ENCODE measurements around the gene RLF. TPM values are rescaled to one million over a fixed set of nuclear protein-coding genes. Genes with fewer than 3 reads are reported as not detected.

The RLF gene
- total RNA-seq, 1 donor from 2014 or later, result 20.3 TPM

DNA sequence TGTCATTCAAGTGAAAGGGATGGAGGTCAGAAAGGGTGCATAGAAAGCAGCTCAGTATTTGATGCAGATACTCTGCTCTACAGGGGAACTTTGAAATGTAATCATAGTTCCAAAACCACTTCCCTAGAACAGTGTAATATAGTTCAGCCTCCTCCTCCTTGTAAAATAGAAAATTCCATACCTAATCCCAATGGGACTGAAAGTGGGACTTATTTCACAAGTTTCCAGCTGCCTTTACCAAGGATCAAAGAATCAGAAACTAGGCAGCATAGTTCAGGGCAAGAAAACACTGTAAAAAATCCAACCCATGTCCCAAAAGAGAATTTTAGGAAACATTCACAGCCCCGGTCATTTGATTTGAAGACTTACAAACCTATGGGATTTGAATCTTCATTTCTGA lies 78.4 kb downstream of the RLF start:
- intact Hi-C loops (cut with micrococcal nuclease), result loop anchor here (2.0 to 5.0 kb wide), 2 partner anchors 53 to 77 kb away; partner anchors contain the start of gene RLF

DNA sequence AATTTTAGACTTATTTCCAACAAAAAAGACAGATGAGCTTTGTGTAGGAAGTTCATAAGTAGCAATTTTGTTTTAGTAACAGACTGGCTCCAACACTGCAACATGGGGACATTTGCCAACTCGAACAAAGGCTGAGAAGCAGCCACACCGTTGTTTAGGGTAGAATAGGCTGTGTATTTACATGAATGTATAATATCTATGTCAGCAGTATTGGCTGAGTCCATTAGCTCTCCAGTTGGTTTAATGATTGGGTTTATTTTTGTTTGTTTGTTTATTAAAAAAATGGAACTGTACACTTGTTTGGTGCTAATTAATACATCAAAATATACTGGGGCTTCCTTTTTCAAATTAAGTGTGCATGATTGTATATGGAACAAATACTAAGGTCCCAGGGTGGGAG lies 79.2 kb downstream of the RLF start:
- intact Hi-C loops (cut with micrococcal nuclease), result loop anchor here (2.0 to 5.0 kb wide), 2 partner anchors 54 to 78 kb away; partner anchors contain the start of gene RLF

DNA sequence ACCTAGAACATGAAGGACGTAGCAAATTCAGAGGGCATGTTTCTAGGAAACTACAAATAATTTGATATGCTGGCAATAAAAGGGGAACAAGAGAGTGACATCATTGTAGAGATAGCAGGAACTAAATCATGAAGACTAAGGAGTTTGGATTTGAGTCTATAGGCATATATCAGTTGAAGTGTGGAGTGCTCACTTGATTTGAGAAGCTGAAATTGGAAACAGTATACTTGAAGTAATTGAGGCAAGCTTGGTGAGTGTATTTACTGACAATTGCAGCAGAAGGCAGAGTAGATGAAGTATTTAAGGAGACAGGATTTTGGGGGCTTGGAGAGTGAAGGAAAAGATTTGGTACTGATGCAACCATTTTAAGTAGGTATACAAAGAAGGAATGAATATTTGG lies 80.2 kb downstream of the RLF start:
- intact Hi-C loops (cut with micrococcal nuclease), result loop anchor here (1.0 to 5.0 kb wide), 6 partner anchors 9 to 144 kb away; partner anchors contain the start of gene RLF

DNA sequence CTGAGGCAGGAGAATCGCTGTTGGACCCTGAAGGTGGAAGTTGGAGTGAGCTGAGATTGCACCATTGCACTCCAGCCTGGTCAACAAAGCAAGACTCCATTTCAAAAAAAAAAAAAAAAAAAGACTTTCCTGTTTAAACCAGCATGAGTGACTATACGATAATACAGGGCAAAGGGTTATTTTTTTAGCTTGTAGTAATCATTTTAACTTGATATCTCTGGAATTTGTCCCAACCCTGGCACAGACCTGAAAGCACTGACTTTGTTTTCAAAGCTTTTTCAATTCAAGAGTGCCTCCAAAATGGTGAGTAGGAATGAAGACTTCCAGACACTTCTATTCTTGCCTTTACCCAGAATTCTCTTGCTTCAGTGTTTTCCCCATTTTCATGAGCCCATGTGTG lies 82.2 kb downstream of the RLF start:
- intact Hi-C loops (cut with micrococcal nuclease), result loop anchor here (5.0 kb wide), 1 partner anchor 81 kb away; the partner anchor contains the start of gene RLF

DNA sequence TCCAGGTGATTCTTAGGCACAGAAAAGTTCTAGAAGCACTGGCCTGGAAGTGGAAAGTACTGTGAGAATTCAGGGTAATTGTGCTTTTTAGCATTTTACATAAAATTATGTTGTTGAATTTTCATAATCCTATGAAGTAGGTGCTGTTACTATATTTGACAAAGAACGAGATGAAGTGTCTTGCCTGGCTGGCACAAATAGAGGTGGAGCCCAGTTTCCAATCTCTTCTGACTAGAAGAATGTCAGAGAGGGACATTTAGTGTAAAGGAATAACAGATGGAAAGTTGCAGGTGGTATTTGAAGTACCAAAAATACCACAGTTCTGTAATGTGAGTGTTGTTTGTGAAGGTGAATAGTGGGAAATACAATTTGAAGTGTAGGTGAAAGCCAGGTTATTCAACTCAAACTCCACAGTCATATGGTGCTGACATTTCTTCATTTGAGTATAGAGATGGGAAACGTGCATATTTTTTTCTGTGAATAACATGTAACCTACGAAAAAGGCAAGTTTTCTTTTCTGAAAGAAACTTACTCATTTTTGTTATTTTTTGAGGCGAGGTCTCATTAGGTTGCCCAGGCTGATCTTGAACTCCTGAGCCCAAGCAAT lies 83.1 kb downstream of the RLF start:
- intact Hi-C loops (cut with micrococcal nuclease), result loop anchor here (5.0 kb wide), 1 partner anchor 82 kb away; the partner anchor contains the start of gene RLF

DNA sequence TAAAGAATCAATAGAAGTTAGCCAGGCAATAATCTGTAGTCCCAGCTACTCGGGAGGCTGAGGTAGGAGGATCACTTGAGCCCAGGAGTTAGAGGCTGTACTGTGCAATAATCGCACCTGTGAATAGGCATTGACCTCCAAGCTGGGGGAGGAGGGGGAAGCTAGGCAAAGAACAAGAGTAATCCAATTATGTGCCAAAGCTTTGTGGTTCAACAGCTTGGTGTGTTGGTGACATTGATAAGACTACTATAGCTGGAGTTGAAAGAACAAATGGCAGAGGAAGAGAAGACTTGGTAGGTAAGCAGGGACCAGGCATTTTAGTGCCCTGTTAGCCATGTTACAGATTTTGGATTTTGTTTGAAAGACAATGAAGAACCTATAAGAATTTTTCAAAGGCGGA lies 84.5 kb downstream of the RLF start:
- intact Hi-C loops (cut with micrococcal nuclease), result no loop called here

DNA sequence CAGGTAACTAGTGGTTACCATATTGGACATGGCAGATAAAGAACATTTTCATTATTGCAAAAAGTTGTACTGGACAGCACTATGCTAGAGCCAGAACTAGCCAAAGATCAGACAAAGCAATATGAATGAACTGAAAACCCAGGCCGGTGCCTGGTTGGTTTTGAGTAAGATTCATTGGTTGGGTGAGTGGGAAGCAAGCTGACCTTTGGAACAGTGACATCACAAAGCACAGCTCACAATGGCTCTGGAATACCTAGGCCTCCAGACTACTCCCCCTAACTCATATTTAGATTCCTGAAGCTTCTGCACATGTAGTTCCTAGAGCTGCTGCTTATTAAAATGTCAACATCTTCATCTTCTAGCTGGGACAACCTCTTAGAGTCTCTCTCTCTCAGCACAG lies 86.5 kb downstream of the RLF start, which contains the start of gene TMCO2:
TSS of gene TMCO2 (plus strand) at position 283 of the 400 bp plus-strand sequence. CDS start at position 340, 57 bp downstream.
- intact Hi-C loops (cut with micrococcal nuclease), result no loop called here

DNA sequence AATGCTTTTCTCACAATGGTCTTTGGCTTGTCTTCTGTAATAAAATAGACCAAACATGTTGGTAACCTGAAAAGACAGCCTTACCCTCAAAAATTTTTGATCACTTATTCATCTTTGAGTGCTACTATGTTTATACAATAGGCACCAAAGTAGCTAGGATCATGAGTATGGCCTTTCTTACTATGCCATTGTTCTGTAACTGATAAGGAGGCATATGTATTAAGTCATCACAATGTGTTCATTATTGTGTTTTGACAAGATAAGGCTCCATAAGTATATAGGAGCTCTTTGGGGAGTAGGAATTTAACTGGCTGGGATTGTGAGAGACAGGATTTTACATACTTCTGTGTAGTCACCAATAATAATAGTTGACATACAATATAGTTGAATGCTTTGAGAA lies 87.2 kb downstream of the RLF start:
- intact Hi-C loops (cut with micrococcal nuclease), result no loop called here

DNA sequence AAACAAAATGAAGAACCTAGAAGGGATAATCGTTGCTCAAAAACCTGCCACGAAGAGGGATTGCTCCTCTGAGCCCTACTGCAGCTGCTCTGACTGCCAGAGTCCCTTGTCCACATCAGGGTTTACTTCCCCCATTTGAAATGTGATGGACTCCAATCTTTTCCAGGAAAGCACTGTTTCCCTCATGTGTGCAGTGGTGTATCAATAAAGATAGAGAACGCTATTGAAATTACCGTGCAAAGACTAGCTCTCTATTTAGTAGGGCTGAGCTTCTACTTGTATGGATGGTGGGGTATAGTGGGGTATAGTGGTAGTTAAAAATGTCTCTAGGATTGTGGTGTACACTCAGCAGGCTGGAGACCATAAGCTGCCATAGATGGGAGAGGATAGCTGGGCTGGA lies 90.3 kb downstream of the RLF start:
- intact Hi-C loops (cut with micrococcal nuclease), result no loop called here

DNA sequence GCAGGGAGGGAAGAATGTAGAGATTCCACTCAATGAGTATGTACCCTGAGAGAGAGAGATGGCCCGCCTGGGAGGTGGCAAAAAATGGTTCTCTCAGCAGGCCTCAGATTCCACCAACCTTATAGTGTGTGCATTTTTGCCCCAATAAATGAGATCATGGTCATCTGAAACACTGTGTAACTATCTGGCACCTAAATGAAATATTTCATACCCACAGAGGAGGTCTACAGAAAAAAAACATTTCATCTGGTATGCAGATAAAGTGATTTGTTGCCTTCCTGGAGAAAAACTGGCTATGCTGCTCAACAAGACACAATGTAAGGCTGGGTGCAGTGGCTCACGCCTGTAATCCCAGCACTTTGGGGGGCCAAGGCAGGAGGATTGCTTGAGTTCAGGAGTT lies 91.4 kb downstream of the RLF start:
- intact Hi-C loops (cut with micrococcal nuclease), result no loop called here

DNA sequence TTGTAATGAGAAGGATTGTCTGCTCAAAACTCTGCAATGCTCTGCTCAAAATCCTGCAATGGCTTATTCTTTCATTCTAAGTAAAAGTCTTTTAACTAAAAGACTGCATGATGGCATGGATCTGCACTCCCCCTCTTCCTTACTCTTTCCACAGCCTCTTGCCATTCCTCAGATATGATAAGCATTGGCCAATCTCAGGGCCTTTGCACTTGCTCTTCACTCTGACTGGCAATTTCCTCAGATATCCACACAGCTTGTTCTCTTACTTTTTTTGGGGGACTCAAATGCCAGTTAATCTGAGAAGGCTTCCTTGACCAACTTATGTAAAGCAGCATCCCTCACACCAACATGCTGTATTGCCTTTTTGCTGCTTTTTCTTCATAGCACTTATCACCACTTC lies 94.0 kb downstream of the RLF start:
- intact Hi-C loops (cut with micrococcal nuclease), result loop anchor here (5.0 kb wide), 3 partner anchors 132 to 607 kb away; partner anchors contain the start of genes CITED4 and NFYC

DNA sequence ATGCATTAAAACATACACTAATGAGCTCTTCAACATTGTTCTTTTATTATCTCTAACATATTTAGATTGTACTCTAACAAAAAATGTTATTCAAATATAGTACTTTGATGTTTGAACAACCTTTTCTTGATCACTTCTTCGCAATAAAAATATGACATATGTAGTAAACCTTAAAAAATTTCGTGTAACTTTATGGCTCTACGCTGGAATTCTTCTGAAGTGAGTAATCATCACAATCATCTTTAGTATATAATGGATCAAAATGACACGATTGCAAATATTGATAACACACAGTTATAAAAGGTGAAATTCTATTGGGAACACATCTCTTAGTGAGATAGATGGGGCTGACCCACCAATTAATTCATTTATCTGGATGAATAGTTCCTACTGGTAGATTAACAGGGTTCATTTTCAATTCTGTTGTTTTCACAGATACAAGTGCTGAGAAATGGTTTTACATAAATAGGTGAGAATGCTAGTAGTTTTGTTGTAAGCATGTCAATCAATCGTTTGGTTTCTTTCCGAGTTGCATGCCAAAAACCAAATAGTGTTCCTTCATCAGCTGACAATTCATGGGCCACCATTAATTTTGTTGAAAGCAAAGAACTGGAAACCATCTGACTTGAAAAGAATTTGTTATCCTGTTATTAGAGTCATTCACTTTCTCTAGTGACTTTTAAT lies 95.4 kb downstream of the RLF start:
- intact Hi-C loops (cut with micrococcal nuclease), result loop anchor here (1.0 to 5.0 kb wide), 8 partner anchors 15 to 606 kb away; partner anchors contain the start of genes CITED4, NFYC and ZNF684

DNA sequence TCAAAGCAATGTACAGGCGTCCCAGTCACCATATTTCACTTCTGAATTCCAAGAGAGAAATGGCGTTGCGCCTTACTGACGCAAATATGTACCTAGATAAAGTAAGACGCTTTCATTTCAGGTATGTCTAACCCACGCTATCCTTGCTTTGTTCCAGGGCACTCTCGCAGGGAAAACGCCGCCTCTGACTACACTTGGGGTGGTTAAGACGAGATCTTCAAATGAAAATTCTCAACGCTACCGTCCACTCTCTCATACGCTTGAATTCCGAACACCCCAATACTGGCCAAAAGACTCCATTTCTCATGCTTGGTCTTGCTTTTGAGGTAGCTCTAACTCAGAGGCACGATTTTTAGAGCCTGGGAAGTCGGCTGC lies 96.1 kb downstream of the RLF start:
- intact Hi-C loops (cut with micrococcal nuclease), result loop anchor here (1.0 to 5.0 kb wide), 8 partner anchors 16 to 605 kb away; partner anchors contain the start of genes CITED4, NFYC and ZNF684

DNA sequence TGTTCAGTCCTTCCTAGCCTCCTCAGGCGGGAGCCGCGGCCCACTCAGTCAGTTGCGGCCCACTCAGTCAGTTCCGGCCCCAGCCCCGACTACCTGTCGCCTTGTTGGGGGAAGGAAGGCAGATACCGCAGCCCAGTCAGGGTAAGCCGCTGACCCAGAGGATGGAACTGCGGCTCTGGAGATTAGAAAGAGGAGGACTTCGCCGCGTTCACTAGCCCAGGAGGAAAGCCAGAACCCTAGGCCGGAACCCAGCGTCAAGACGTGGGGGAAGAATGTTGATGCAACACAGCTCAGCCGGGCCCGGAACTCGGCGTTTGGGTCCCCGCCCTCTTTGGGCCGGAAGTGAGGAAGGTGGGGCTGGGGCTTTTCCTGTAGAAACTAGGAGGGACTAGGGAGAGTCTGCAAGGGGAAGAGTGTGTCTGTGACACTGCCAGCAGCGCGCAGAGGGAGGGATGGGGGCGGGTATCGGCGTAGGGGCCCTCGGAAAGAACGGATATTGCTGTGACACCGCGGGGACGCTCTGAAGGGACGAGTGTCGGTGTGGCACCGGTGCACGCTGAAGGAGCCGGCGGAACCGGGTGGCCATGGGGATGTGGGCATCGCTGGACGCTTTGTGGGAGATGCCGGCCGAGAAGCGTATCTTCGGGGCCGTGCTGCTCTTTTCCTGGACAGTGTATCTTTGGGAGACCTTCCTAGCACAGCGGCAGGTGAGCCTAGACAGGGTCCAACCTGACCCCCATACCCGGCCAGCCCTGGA lies 96.7 kb downstream of the RLF start, which contains the start of gene ZMPSTE24:
TSS of gene ZMPSTE24 (plus strand) at position 549 of the 757 bp plus-strand sequence. CDS start at position 585, 36 bp downstream.
- intact Hi-C loops (cut with micrococcal nuclease), result loop anchor here (1.0 to 5.0 kb wide), 14 partner anchors 17 to 604 kb away; partner anchors contain the start of genes CAP1, CITED4, NFYC and RLF

DNA sequence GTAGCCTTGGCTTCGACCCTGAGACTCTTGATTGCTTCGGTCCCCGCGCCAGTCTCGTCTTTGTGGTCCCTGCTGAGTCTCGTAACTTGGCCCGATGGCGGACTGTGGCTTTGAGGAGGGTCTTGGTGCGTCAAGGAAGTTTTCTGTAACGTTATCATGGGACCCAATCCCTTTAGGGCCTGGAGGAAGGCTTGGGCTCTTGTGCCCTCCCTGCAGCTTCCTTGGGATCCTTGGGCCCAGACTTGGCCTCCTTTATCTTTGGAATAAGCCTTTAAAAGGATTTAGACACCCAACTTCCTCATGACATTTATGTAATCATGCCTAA lies 97.2 kb downstream of the RLF start:
- intact Hi-C loops (cut with micrococcal nuclease), result loop anchor here (1.0 to 5.0 kb wide), 9 partner anchors 57 to 604 kb away; partner anchors contain the start of genes CAP1, CITED4, NFYC and RLF

DNA sequence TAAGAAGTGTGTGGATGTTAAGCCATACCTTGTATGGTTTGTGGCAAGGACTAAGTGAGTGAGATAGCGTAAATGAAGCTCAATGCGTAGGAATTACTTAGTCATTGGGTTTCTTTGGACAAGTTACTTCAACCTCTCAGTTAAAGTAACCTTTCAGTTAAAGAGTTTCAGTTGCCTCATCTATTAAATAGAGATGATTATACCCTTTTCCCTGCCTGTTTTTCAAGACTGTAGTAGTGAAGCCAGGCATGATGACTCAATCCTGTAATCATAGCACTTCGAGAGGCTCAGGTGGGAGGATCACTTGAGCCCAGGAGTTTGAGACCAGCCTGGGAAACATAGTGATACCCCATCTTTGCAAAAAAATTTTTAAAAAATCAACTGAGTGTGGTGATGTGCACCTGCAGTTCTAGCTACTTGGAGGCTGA lies 103.2 kb downstream of the RLF start:
- intact Hi-C loops (cut with micrococcal nuclease), result no loop called here

DNA sequence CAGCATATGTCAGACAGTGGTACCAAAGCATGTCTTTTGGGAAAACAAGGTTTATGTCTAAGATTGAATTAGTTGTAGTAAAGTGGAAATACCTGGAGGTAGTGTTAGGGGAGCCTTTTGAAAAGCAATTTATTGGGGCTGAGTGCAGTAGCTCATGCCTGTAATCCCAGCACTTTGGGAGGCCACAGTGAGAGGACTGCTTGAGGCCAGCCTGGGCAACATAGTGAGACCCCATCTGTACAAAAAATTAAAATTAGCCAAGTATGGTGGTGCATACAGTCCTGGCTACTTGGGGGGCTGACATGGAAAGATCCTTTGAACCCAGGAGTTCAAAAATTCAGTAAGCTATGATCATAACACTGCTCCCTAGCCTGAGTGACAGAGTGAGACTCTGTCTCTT lies 104.1 kb downstream of the RLF start:
- intact Hi-C loops (cut with micrococcal nuclease), result no loop called here

DNA sequence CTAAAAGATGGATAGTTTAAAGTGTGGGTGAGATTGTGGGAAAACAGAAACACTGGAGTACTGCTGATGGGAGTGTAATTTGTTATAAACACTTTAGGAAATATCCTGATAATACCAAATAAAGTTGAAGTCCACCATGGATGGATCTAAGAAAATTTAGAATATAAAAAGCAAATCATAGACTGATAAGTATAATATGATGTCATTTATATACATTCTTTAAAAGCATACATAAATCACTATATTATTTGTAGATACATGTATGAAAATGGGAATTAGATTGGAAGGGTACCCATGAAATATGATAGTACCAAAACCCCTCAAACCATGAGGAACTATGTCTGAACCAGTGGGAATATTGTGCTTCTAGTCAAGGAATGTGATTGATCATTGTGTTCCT lies 104.7 kb downstream of the RLF start:
- intact Hi-C loops (cut with micrococcal nuclease), result no loop called here

DNA sequence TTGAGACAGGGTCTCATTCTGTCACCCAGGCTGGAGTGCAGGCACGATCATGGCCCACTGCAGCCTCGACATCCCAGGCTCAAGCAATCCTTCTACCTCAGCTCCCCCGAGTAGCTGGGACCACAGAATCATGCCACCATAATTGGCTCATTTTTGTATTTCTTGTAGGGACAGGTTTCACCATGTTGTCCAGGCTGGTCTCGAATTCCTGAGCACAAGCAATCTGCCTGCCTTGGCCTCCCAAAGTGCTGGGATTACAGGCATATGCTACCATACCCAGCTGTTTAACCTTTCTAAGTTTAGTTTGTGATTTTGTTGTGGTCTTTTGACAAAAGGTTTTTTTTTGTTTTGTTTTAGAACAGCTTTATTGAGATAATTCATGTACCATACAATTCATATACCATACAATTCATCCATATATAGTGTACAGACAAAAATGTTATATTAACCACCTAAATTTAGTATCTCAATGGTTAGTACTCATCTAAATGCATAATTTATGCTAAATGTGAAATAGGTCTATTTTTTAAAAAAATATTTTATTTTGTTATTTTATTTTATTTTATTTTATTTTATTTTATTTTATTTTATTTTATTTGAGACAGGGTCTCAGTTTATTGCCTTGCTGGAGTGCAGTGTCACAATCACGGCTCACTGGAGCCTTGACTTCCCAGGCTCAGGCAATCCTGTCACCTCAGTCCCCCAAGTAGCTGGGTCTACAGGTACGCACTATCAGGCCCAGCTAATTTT lies 105.8 kb downstream of the RLF start:
- intact Hi-C loops (cut with micrococcal nuclease), result no loop called here

DNA sequence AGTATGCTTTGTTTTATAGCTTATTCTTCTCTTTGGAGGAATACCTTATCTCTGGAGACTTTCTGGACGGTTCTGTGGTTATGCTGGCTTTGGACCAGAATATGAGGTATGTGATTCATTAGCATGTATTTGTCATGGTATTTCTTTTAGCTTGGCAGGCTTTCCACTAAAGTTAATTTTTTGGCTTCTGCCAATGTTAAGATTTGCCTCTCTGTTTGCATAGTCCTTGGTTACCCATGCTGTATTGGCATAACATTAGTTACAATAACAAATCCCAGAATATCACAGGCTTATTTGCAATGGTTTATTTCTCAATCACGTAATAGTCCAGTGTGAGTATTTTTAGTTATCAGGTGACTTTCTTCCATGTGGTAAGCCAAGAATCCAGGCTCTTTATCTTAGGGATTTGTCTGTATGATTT lies 106.6 kb downstream of the RLF start:
- intact Hi-C loops (cut with micrococcal nuclease), result no loop called here

DNA sequence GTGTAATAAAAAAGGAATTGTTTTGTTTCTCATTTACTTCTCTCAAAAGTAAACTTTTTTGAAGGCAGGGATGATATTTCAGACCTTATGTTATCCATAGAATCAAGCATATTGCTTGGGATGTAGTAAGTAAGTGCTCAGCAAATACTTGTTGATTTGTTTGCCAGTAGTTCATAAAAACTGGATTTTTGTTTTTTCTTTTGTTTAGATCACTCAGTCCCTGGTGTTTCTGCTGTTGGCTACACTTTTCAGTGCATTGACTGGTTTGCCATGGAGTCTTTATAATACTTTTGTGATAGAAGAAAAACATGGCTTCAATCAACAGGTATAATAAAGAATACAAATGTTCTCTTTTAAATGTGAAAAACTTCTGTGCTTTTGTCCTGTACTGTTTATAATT lies 107.0 kb downstream of the RLF start:
- intact Hi-C loops (cut with micrococcal nuclease), result no loop called here
